ENCODE data around the gene GET4. TPM values are rescaled to one million over a fixed set of nuclear protein-coding genes. Genes with fewer than 3 reads are reported as not detected.

Gene GET4
- total RNA-seq, 2 experiments from 2014 or later, result 84.4 to 96.4 TPM

DNA sequence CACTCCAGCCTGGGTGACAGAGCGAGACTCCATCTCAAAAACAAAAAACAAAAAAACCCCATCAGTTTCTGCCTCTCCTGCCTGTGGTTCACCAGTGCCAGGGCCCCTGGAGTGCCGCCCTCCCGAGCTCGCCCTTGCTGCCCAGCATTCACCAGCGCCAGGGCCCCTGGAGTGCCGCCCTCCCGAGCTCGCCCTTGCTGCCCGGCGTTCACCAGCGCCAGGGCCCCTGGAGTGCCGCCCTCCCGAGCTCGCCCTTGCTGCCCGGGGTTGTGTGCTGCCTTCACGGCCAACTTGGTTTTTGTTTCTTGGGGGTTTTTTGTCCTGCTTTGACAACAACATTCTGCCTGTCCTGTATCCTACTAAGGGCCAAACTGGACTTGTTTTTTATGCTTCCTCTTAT lies 13.2 kb upstream of the GET4 start:
- Histone ChIP-seq H3K27ac (ENCODE audit: low read depth in 1 of 2, low read length in 2 of 2) (no peak overlapping the region), H3K4me3 (ENCODE audit: low read length) (no peak overlapping the region), H3K9me3 (ENCODE audit: control insufficient read depth in 1 of 2, insufficient read depth in 1 of 2, low read length in 2 of 2) (no peaks in the 10 kb centered on the region), H3K4me1 (ENCODE audit: insufficient read depth, low read length) (no peaks in the 10 kb centered on the region), H3K27me3 (ENCODE audit: control insufficient read depth in 1 of 2, insufficient read depth in 2 of 2, low read length in 2 of 2) (no peaks in the 10 kb centered on the region), H3K36me3 (ENCODE audit: insufficient read depth, low read length) (peaks cover 69% of the 10 kb centered on the region)
- Mint-ChIP-seq H3K4me3 (no peak overlapping the region), H3K9me3 (no peaks in the 10 kb centered on the region), H3K4me1 (ENCODE audit: low read depth) (no peaks in the 10 kb centered on the region), H3K36me3 (ENCODE audit: low read depth) (peaks cover 90% of the 10 kb centered on the region), H3K27me3 (no peaks in the 10 kb centered on the region), H3K27ac (no peak overlapping the region)
- ATAC-seq (ENCODE audit: poor library complexity) (no peak), DNase-seq (no peak)
- POLR2A ChIA-PET, result interaction anchor here (0.6 to 1.5 kb wide), 2 partner anchors 13 to 60 kb away, joined by 3 read pairs; partner anchors contain the start of gene GET4
- CTCF ChIA-PET, result no interaction called here
- TF ChIP-seq, protein P1, sequence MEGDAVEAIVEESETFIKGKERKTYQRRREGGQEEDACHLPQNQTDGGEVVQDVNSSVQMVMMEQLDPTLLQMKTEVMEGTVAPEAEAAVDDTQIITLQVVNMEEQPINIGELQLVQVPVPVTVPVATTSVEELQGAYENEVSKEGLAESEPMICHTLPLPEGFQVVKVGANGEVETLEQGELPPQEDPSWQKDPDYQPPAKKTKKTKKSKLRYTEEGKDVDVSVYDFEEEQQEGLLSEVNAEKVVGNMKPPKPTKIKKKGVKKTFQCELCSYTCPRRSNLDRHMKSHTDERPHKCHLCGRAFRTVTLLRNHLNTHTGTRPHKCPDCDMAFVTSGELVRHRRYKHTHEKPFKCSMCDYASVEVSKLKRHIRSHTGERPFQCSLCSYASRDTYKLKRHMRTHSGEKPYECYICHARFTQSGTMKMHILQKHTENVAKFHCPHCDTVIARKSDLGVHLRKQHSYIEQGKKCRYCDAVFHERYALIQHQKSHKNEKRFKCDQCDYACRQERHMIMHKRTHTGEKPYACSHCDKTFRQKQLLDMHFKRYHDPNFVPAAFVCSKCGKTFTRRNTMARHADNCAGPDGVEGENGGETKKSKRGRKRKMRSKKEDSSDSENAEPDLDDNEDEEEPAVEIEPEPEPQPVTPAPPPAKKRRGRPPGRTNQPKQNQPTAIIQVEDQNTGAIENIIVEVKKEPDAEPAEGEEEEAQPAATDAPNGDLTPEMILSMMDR (IDR thresholded peaks at IDR 0.05), result no peak
- intact Hi-C loops (cut with DNase I, micrococcal nuclease), result no loop called here

DNA sequence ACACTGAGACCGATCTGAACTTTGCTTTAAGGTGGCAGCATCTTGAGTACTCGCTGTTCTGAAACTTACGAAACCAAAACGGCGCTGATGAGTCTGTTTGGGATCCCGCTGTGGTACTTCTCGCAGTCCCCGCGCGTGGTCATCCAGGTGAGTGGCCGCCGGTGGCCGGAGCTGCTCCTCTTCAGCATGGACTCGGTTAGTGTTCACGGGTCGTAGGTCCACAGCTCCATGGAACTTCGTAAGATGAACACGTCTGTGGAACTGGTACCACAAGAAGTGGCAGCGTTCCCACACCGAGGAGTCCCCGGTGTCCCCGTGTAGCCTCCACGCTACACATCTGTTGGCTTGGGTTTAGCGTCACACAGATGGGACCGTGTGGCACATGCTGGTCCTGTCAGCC lies 10.4 kb upstream of the GET4 start:
- Histone ChIP-seq H3K4me3 (ENCODE audit: low read length) (no peak overlapping the region), H3K4me1 (ENCODE audit: insufficient read depth, low read length) (no peaks in the 10 kb centered on the region), H3K27me3 (ENCODE audit: control insufficient read depth in 1 of 2, insufficient read depth in 2 of 2, low read length in 2 of 2) (no peaks in the 10 kb centered on the region), H3K36me3 (ENCODE audit: insufficient read depth, low read length) (peaks cover 57% of the 10 kb centered on the region), H3K9me3 (ENCODE audit: control insufficient read depth in 1 of 2, insufficient read depth in 1 of 2, low read length in 2 of 2) (no peaks in the 10 kb centered on the region), H3K27ac (ENCODE audit: low read depth in 1 of 2, low read length in 2 of 2) (no peak overlapping the region)
- ChIA-PET CTCF (no interaction called here), POLR2A (no interaction called here)
- no peak overlapping the region for H3K27ac Mint-ChIP-seq
- no peaks in the 10 kb centered on the region for H3K4me1 Mint-ChIP-seq (ENCODE audit: low read depth)
- peaks cover 79% of the 10 kb centered on the region for H3K36me3 Mint-ChIP-seq (ENCODE audit: low read depth)
- DNase-seq (no peak), ATAC-seq (ENCODE audit: poor library complexity) (no peak)
- TF ChIP-seq, protein P1 (IDR thresholded peaks at IDR 0.05), result no peak
- no peaks in the 10 kb centered on the region for H3K9me3 Mint-ChIP-seq
- no peaks in the 10 kb centered on the region for H3K27me3 Mint-ChIP-seq
- H3K4me3 Mint-ChIP-seq, result no peak overlapping the region
- intact Hi-C loops (cut with DNase I, micrococcal nuclease), result no loop called here

DNA sequence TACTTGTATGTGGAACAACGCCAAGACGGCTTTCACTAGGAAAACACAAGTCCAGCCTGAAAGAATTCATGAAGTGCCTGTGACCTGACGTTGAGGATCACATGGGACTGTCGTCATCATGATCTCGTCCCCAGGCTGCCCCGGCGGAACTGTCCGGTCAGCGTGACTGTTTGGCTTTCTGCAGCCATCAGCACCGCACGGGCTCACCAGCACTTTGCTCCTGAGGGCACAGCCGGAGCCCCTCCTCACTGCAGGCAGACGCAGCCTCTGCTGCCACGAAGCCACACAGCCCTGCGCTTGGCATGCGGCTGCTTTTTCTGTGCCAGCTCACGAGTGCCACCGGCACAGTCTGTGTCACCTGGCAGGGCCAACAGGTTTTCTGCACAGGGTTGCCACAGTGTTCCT lies 9.4 kb upstream of the GET4 start:
- peaks cover 75% of the 10 kb centered on the region for H3K36me3 Mint-ChIP-seq (ENCODE audit: low read depth)
- no peak overlapping the region for H3K4me3 ChIP-seq (ENCODE audit: low read length)
- no peaks in the 10 kb centered on the region for H3K4me1 Mint-ChIP-seq (ENCODE audit: low read depth)
- no peaks in the 10 kb centered on the region for H3K4me1 ChIP-seq (ENCODE audit: insufficient read depth, low read length)
- H3K27ac Mint-ChIP-seq, result no peak overlapping the region
- no peaks in the 10 kb centered on the region for H3K27me3 ChIP-seq (ENCODE audit: control insufficient read depth in 1 of 2, insufficient read depth in 2 of 2, low read length in 2 of 2)
- intact Hi-C loops (cut with DNase I, micrococcal nuclease), result no loop called here
- H3K36me3 ChIP-seq (ENCODE audit: insufficient read depth, low read length), result peaks cover 52% of the 10 kb centered on the region
- H3K27me3 Mint-ChIP-seq, result no peaks in the 10 kb centered on the region
- no peak for ATAC-seq (ENCODE audit: poor library complexity)
- H3K9me3 Mint-ChIP-seq, result no peaks in the 10 kb centered on the region
- no peak overlapping the region for H3K27ac ChIP-seq (ENCODE audit: low read depth in 1 of 2, low read length in 2 of 2)
- TF ChIP-seq, protein P1 (IDR thresholded peaks at IDR 0.05), result no peak
- DNase-seq, result no peak
- H3K9me3 ChIP-seq (ENCODE audit: control insufficient read depth in 1 of 2, insufficient read depth in 1 of 2, low read length in 2 of 2), result no peaks in the 10 kb centered on the region
- H3K4me3 Mint-ChIP-seq, result no peak overlapping the region
- ChIA-PET CTCF (interaction anchor here (0.6 kb wide), 1 partner anchor 81 kb away, joined by 3 read pairs; no protein-coding TSS in a partner anchor), POLR2A (no interaction called here)

All from CD4-positive, alpha-beta T cell (primary cell).